ENCODE data around the gene SUGCT.
"Not testable (repeated sequence)": the region's sequence is repeated elsewhere in the genome, so short reads cannot be mapped to it uniquely, and the experiment has no call there.

Gene SUGCT

DNA sequence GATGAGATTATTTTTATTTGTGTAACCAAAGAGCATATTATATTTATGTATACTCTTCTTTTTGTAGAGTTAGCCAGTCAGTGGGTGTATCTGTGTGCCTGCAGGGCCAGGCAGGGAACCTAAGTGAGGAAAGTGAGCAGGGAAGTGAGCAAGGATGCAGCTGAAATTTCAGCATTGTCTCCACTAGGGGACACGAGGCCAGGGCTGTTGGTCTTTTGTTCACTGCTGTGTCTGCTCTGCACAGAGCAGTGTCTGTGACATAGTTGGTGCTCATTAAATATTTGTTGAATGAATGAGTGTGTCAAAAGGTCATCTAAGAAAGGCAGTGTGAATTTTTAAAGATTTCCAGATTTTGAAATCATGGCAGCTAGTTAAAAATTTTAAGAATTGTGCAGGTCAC, 51.8 kb downstream of the SUGCT start:
- DNase-seq (ENCODE audit: low read depth, low spot score): no peak

GRCh38 chr7:40192036-40192435, 57.2 kb downstream of the SUGCT start:
- no peak overlapping the region for H3K4me3 ChIP-seq (ENCODE audit: low read length)
- no peak for DNase-seq (ENCODE audit: low read depth, low spot score)

More for the DNA sequence above, 51.8 kb downstream of the SUGCT start:
- H3K4me3 ChIP-seq (ENCODE audit: low read length): no peak overlapping the region

GRCh38 chr7:40194745-40195144, 59.9 kb downstream of the SUGCT start:
- no peak overlapping the region for H3K4me3 ChIP-seq (ENCODE audit: low read length)
- no peak for DNase-seq (ENCODE audit: low read depth, low spot score)

DNA sequence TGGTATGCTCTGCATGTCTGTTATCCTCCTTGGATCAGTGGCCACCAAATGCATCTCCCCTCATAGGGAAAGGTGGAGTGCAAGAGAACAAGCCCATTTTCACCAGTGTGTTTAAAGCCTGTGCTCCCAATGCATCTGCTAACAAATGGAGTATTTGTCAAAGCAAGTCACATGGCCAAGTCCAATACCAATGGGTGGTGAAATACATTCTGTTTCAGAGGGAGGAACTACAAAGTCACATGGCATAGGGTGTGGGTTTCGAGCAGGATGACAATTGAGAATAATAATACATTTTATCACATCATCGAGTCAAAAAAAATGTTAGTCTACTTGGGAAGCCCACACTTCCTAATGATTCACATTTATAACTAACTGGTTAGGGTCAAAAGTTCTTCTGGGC, 62.7 kb downstream of the SUGCT start:
- no peak overlapping the region for H3K4me3 ChIP-seq (ENCODE audit: low read length)
- no peak for DNase-seq (ENCODE audit: low read depth, low spot score)

DNA sequence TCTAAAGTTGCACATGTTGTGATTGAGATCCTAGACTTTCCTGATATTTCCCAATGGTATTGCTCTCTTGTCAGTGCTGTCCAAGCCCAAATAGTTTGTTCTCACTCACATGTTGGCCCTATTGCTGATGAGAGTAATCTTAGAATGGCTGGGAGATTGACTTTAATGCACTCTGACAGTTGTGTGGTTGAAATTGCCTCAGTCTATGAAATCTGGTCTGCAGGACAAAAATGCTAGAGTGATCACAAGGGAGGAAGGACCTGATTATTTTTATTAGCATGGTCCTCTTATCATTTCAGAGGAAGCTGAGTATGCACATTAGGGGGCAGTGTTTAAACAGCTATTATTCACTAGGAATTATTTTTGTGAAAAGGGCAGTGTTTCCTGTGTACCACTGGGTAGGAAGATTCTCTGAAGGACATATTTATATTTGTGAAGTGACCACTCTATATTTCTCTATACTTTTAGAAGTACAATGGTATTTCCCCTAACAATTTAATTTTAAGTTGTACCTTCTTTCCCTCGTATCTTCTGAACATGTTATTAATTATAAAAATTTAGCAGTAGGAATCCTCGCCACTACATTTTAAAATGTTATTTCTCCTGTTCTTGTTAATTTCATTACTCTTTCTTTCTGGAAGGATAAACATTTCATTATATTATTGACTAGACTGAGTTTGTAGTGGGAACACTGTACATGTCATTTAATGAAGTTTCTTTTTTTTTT, 64.4 kb downstream of the SUGCT start:
- no peak for DNase-seq (ENCODE audit: low read depth, low spot score)
- no peak overlapping the region for H3K4me3 ChIP-seq (ENCODE audit: low read length)

GRCh38 chr7:40200791-40201190, 66.0 kb downstream of the SUGCT start:
- H3K4me3 ChIP-seq (ENCODE audit: low read length): no peak overlapping the region
- no peak for DNase-seq (ENCODE audit: low read depth, low spot score)

DNA sequence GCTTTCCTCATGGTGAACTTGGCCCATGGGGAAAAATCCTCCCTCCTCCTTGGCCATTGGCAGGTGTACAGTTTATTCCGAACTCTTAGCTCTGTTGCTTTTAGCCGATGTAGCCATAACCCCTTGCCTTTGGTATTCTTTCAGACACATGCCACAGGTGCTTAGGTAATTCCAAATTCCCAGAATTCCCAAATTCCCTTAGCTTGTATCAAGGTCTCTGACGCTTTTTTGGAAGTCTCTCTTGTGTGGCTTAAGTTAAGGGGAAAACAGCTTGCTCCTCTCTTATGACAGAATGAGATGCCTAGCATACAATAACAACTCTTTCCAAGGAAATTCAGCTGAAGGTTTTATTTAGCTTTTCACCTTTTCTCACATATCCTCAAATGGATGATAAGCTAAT, 68.0 kb downstream of the SUGCT start:
- DNase-seq (ENCODE audit: low read depth, low spot score): no peak

DNA sequence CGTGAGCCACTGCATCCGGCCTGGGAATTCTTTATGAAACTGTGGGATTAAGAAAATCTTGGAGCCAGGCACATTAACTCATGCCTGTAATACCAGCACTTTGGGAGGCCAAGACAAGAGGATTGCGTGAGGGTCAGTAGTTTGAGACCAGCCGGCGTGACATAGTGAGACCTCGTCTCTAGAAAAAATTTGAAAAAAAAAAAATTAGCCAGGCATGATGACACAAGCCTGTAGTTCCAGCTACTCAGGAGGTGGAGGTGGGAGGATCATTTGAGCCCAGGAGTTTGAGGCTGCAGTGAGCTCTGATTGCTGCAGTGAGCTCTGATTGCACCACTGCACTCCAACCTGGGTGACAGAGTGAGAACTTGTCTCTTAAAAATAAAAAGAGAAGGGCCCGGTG, 69.8 kb downstream of the SUGCT start:
- DNase-seq (ENCODE audit: low read depth, low spot score): no peak

More for the DNA sequence above, 68.0 kb downstream of the SUGCT start:
- no peak overlapping the region for H3K4me3 ChIP-seq (ENCODE audit: low read length)

GRCh38 chr7:40205992-40206391, 71.2 kb downstream of the SUGCT start:
- DNase-seq (ENCODE audit: low read depth, low spot score): no peak
- no peak overlapping the region for H3K4me3 ChIP-seq (ENCODE audit: low read length)

More for the DNA sequence above, 69.8 kb downstream of the SUGCT start:
- no peak overlapping the region for H3K4me3 ChIP-seq (ENCODE audit: low read length)

DNA sequence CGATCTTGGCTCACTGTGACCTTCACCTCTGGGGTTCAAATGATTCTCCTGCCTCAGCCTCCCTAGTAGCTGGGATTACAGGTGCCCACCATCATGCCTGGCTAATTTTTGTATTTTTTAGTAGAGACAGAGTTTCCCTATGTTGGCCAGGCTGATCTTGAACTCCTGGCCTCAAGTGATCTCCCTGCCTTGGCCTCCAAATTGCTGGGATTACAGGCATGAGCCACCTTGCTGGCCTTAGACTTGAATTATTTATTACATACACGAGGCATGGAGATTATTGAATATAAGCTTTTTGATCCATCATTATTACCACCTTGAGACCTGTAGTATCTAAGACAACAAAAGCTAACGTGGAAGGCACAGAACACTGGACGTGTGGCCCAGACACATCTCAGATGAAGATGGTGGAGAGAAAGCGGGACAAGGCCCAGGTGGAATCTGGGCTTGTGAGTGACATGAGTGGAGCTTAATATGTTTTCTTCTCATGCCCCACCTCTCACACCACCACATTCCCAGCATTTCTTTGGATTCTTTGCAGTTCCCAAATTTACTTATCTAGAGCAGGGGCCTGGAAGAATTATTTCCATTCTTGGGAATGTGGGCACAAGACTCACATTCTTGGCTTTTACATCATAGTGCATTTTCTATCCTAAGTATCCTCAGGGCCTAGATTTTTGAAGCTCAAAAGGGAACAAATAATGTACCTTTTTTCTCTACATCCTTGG, 76.6 kb downstream of the SUGCT start:
- no peak overlapping the region for H3K4me3 ChIP-seq (ENCODE audit: low read length)
- no peak for DNase-seq (ENCODE audit: low read depth, low spot score)

- H3K4me3 ChIP-seq (ENCODE audit: low read length): no peak overlapping the region
- DNase-seq (ENCODE audit: low read depth, low spot score): no peak
Measured at GRCh38 chr7:40213291-40213690, 78.5 kb downstream of the SUGCT start.

GRCh38 chr7:40213856-40214255, 79.1 kb downstream of the SUGCT start:
- no peak overlapping the region for H3K4me3 ChIP-seq (ENCODE audit: low read length)
- no peak for DNase-seq (ENCODE audit: low read depth, low spot score)

- H3K4me3 ChIP-seq (ENCODE audit: low read length); DNase-seq (ENCODE audit: low read depth, low spot score): not testable (repeated sequence)
Measured at GRCh38 chr7:40218612-40219011, 83.8 kb downstream of the SUGCT start.

GRCh38 chr7:40219917-40220316, 85.1 kb downstream of the SUGCT start:
- DNase-seq (ENCODE audit: low read depth, low spot score): no peak
- no peak overlapping the region for H3K4me3 ChIP-seq (ENCODE audit: low read length)

- DNase-seq (ENCODE audit: low read depth, low spot score): no peak
- H3K4me3 ChIP-seq (ENCODE audit: low read length): no peak overlapping the region
Measured at GRCh38 chr7:40220421-40220911, 85.7 kb downstream of the SUGCT start.

- no peak overlapping the region for H3K4me3 ChIP-seq (ENCODE audit: low read length)
- no peak for DNase-seq (ENCODE audit: low read depth, low spot score)
Measured at GRCh38 chr7:40221836-40222235, 87.0 kb downstream of the SUGCT start.

DNA sequence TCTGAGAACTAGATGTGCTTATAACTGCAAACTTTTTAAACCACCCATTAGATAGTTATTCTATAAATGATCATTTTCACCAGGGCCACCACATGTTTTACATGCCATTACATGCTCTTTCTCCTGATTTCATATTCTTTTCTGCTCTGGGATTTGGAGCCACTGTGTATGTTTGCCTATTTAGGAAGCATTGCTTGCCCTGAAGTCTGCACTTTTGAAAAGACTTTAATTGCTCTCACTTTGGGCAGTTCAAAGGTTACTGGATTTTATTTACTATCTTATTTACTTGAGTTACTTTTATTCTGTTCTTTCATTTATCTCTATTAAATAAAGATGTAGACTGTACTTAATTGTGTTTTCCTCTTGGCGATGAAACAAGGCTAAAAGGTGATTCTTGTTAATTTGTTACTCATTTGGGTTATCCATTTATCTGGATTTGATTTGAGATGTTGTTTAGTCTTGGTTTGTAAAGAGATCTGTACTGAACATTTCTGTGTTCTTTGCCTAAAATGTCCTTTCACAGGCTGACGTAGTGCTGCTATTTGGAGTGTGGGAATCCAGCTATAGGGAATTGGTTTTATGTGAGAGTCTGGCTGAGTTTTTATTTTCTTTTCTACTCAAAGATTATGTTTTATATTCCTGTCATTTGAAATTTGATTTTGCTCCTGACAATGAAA, 88.8 kb downstream of the SUGCT start:
- DNase-seq (ENCODE audit: low read depth, low spot score): no peak
- H3K4me3 ChIP-seq (ENCODE audit: low read length): no peak overlapping the region

GRCh38 chr7:40230101-40230500, 95.3 kb downstream of the SUGCT start:
- DNase-seq (ENCODE audit: low read depth, low spot score): no peak
- H3K4me3 ChIP-seq (ENCODE audit: low read length): no peak overlapping the region

- DNase-seq (ENCODE audit: low read depth, low spot score): no peak
- no peak overlapping the region for H3K4me3 ChIP-seq (ENCODE audit: low read length)
Measured at GRCh38 chr7:40231796-40232195, 97.0 kb downstream of the SUGCT start.

All from Jurkat, Clone E6-1 (cell line).